ENCODE measurements around the gene LEF1. TPM values are rescaled to one million over a fixed set of nuclear protein-coding genes. Genes with fewer than 3 reads are reported as not detected.
A peak's percentile ranks its signal among the peaks of the same experiment; 100 is the strongest.

Gene LEF1
- total RNA-seq, 2 donors from 2014 or later: 2.1 to 3.4 TPM

DNA sequence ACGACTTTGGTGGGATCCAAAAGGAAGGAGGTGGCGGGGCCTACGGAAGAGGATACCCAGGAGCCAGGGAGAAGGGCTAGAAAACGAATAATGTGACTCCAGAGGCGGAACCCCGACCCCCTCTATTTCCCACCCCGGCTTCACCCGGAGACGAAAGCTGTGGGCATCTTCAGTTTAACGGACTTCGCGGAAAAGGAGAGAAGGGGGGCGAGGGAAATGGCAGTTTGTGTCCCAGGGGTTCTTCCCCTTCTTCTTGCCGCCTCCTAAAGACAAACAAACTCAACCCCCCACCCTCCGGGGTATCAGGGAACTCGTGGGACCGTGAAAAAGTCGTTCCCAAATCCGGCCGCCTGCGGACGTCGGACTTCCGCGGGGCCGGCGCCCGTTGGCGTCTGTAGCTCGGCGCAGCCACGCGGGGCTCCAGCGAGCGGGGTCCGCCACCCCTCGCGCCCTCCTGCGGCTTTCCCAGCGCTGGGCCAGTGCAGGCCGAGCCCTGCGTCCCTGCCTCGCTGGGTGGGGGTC is 3.6 kb upstream of the LEF1 start:
- H3K4me3 ChIP-seq: peak overlapping the region; percentile 49
- DNase-seq: no peak

GRCh38 chr4:108171339-108172230 is 2.9 kb upstream of the LEF1 start:
- H3K9me3 ChIP-seq: no peaks in the 10 kb centered on the region
- no peak overlapping the region for H3K27ac ChIP-seq
- DNase-seq: no peak
- TF ChIP-seq CTCF (IDR thresholded peaks at IDR 0.05): no peak
- peaks cover 60% of the 10 kb centered on the region for H3K27me3 ChIP-seq
- H3K36me3 ChIP-seq: no peaks in the 10 kb centered on the region
- H3K4me1 ChIP-seq: no peaks in the 10 kb centered on the region
- no peak overlapping the region for H3K4me3 ChIP-seq
- H3K9ac ChIP-seq (ENCODE audit: low read depth in 2 of 2, low read length in 2 of 2): peak overlapping the region in 1 of 2 donors; percentile 17
- intact Hi-C loops (cut with DNase I): no loop called here

More for the DNA sequence above, 3.6 kb upstream of the LEF1 start:
- Histone ChIP-seq H3K9ac (ENCODE audit: low read depth in 2 of 2, low read length in 2 of 2) (peak overlapping the region in 1 of 2 donors; percentile 61), H3K27me3 (peaks cover 56% of the 10 kb centered on the region), H3K27ac (peak overlapping the region; percentile 24), H3K9me3 (no peaks in the 10 kb centered on the region), H3K36me3 (no peaks in the 10 kb centered on the region), H3K4me1 (no peaks in the 10 kb centered on the region)
- no peak for TF ChIP-seq CTCF (IDR thresholded peaks at IDR 0.05)
- intact Hi-C loops (cut with DNase I): no loop called here

GRCh38 chr4:108170631-108171338 is 2.1 kb upstream of the LEF1 start:
- no peak overlapping the region for H3K4me3 ChIP-seq
- H3K9me3 ChIP-seq: no peaks in the 10 kb centered on the region
- no peak overlapping the region for H3K27ac ChIP-seq
- no peaks in the 10 kb centered on the region for H3K4me1 ChIP-seq
- no peaks in the 10 kb centered on the region for H3K36me3 ChIP-seq
- H3K9ac ChIP-seq (ENCODE audit: low read depth in 2 of 2, low read length in 2 of 2): no peak overlapping the region
- intact Hi-C loops (cut with DNase I): no loop called here
- TF ChIP-seq CTCF (IDR thresholded peaks at IDR 0.05): no peak
- no peak for DNase-seq
- H3K27me3 ChIP-seq: peaks cover 67% of the 10 kb centered on the region

GRCh38 chr4:108169664-108170063 is 932 bp upstream of the LEF1 start:
- Histone ChIP-seq H3K4me1 (no peaks in the 10 kb centered on the region), H3K9ac (ENCODE audit: low read depth in 2 of 2, low read length in 2 of 2) (no peak overlapping the region), H3K27me3 (peaks cover 70% of the 10 kb centered on the region), H3K27ac (no peak overlapping the region), H3K4me3 (no peak overlapping the region), H3K36me3 (no peaks in the 10 kb centered on the region), H3K9me3 (no peaks in the 10 kb centered on the region)
- intact Hi-C loops (cut with DNase I): no loop called here
- TF ChIP-seq CTCF (IDR thresholded peaks at IDR 0.05): no peak
- DNase-seq: no peak

DNA sequence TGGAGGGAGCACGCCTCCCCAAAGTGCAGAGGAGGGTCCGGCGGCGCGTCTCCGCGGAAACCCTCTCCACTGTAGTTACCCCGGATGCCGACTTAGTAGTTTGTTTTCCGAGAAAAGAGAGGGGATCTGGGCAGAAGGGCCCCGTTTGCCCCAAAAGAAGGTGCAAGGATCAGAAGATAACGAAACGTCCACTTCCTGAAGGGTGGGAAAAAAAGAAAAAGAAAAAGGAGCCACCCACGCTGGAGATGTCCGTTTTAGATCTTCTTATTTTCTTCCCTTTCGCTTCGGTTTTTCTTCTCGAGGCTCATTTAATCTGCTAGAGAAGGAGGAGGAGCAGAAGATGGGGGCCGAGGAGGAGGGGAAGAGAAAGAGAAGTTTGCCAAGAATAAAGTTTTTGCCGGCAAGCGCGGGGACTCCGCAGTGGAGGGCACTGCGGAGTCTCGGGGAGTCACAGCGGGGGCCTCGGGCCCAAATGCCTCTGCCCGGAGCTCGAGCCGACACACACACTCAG is 517 bp downstream of the LEF1 start:
- Histone ChIP-seq H3K4me3 (peak overlapping the region; percentile 51), H3K9me3 (no peaks in the 10 kb centered on the region), H3K27ac (no peak overlapping the region), H3K9ac (ENCODE audit: low read depth in 2 of 2, low read length in 2 of 2) (peak overlapping the region in 1 of 2 donors; percentile 40), H3K36me3 (no peaks in the 10 kb centered on the region), H3K4me1 (no peaks in the 10 kb centered on the region), H3K27me3 (peaks cover 67% of the 10 kb centered on the region)
- TF ChIP-seq CTCF (IDR thresholded peaks at IDR 0.05): no peak
- no peak for DNase-seq
- intact Hi-C loops (cut with DNase I): no loop called here
